HepG2 (cell line): ENCODE data around the gene CAMSAP1. TPM values are rescaled to one million over a fixed set of nuclear protein-coding genes. Genes with fewer than 3 reads are reported as not detected.

Source experiments
- AKNA ChIP-seq: sonication (generic); formaldehyde crosslinking; IDR thresholded peaks from 2 replicates; pipeline ENCODE4 v1.4.0; 2020; ENCODE audit warnings: missing genetic modification reagents, borderline replicate concordance
- DNMT1 ChIP-seq: sonication (generic); formaldehyde crosslinking; IDR thresholded peaks from 2 replicates; pipeline ENCODE4 v1.5.1; 2020; ENCODE audit warnings: mild to moderate bottlenecking, missing genetic modification reagents
- EEA1 ChIP-seq: sonication (generic); formaldehyde crosslinking; IDR thresholded peaks from 2 replicates; pipeline ENCODE4 v1.5.1; 2020; ENCODE audit warnings: mild to moderate bottlenecking, missing genetic modification reagents, borderline replicate concordance
- ZNF274 ChIP-seq: sonication (generic); formaldehyde crosslinking; IDR thresholded peaks from 2 replicates; pipeline ENCODE4 v1.5.1; 2020; ENCODE audit warnings: mild to moderate bottlenecking, missing genetic modification reagents
- ZNF550 ChIP-seq: sonication (generic); formaldehyde crosslinking; IDR thresholded peaks from 2 replicates; pipeline ENCODE4 v1.4.0; 2020; ENCODE audit warnings: mild to moderate bottlenecking, missing genetic modification reagents, borderline replicate concordance
- polyA plus RNA-seq, 8 experiments: library from polyadenylated mRNA; depleted of rRNA in 3 of 8; stranded (reverse) in 7 of 8; unstranded in 1 of 8; fragments of >200 nt; fragmentation: Illumina TruSeq in 4 of 8; extraction: Trizol in 4 of 8; gene quantifications; 2 replicates each; pipeline versions ENCODE4 v1.2.1 to v1.2.3, GENCODE V29; 2011 to 2016; ENCODE audit warnings: low read depth in 4 of 8, missing spikeins in 1 of 8, mixed read lengths in 1 of 8; ENCODE audit not compliant: insufficient read depth in 1 of 8
- total RNA-seq, 5 experiments: library from RNA; depleted of rRNA; stranded (reverse); fragments of >200 nt; fragmentation: Illumina TruSeq; extraction: Trizol; gene quantifications; 2 replicates each; pipeline ENCODE4 v1.2.3, GENCODE V29; 2016; ENCODE audit warnings: low read depth in 1 of 5
- TF ChIP-seq, protein P1 (sequence below): sonication (generic); formaldehyde crosslinking; IDR thresholded peaks from 2 replicates; pipeline ENCODE4 v1.4.0; 2020; ENCODE audit warnings: missing genetic modification reagents

Gene CAMSAP1
- total and polyA plus RNA-seq, 2 of the 13 experiments (the other 11 are each of a cell fraction or from before 2014, with no cell fraction given), result 3.8 to 12.4 TPM

- TF ChIP-seq AKNA (no peak), DNMT1 (no peak), ZNF550 (no peak), EEA1 (CRISPR knock-in tag) (no peak), ZNF274 (CRISPR knock-in tag) (no peak)
- TF ChIP-seq, protein P1, sequence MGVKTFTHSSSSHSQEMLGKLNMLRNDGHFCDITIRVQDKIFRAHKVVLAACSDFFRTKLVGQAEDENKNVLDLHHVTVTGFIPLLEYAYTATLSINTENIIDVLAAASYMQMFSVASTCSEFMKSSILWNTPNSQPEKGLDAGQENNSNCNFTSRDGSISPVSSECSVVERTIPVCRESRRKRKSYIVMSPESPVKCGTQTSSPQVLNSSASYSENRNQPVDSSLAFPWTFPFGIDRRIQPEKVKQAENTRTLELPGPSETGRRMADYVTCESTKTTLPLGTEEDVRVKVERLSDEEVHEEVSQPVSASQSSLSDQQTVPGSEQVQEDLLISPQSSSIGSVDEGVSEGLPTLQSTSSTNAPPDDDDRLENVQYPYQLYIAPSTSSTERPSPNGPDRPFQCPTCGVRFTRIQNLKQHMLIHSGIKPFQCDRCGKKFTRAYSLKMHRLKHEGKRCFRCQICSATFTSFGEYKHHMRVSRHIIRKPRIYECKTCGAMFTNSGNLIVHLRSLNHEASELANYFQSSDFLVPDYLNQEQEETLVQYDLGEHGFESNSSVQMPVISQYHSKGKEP (CRISPR knock-in tag), result no peak
These were observed 38.6 kb upstream of the CAMSAP1 start (continued) for GRCh38 chr9:135945969-135946368.
